ENCODE data around the gene TP73. TPM values are rescaled to one million over a fixed set of nuclear protein-coding genes. Genes with fewer than 3 reads are reported as not detected.

Gene TP73
- total and polyA plus RNA-seq, 2 donors (not counting 1 experiment from before 2014, with no cell fraction given): 1.2 to 2.4 TPM

- H3K4me3 ChIP-seq (ENCODE audit: control extremely low read depth in 1 of 5, extremely low read depth in 1 of 5, insufficient read depth in 1 of 5, low read depth in 2 of 5, low read length in 4 of 5): no peak overlapping the region
- no peak for TF ChIP-seq EZH2 (IDR thresholded peaks at IDR 0.05; ENCODE audit: borderline replicate concordance, insufficient read depth, low read depth, low read length, poor library complexity, severe bottlenecking)
- TF ChIP-seq CTCF (IDR thresholded peaks at IDR 0.05): no peak
- no peak overlapping the region for H3K4me2 ChIP-seq (replicated peaks; ENCODE audit: low read depth, low read length, poor library complexity, severe bottlenecking)
- H3K27me3 ChIP-seq (replicated peaks in 1 of 4; ENCODE audit: control extremely low read depth in 1 of 4, control insufficient read depth in 3 of 4, insufficient read depth in 4 of 4, low read length in 3 of 4): peaks cover 0 to 4% (median 0%) of the 10 kb centered on the region in 4 experiments
- Mint-ChIP-seq H3K4me3 (peak overlapping the region; percentile 59), H3K4me1 (peaks cover 55% of the 10 kb centered on the region), H3K9me3 (ENCODE audit: insufficient read depth) (no peaks in the 10 kb centered on the region), H3K27me3 (no peaks in the 10 kb centered on the region), H3K27ac (peak overlapping the region; percentile 61)
- peaks cover 41 to 59% of the 10 kb centered on the region in 2 donors for H3K4me1 ChIP-seq (ENCODE audit: control insufficient read depth in 2 of 2, insufficient read depth in 2 of 2, low read length in 2 of 2)
- H2AFZ ChIP-seq (ENCODE audit: insufficient read depth, low read depth, low read length, poor library complexity, severe bottlenecking): no peak overlapping the region
- CTCF ChIA-PET: interaction anchor here (1.4 to 2.5 kb wide), 3 partner anchors 17 to 51 kb away, joined by 3 to 9 read pairs (median 6); no protein-coding TSS in a partner anchor
- H3K27ac ChIP-seq (ENCODE audit: low read length in 2 of 2): no peak overlapping the region
- POLR2A ChIA-PET: no interaction called here
- no peak for ATAC-seq (ENCODE audit: low read depth)
- 82% methylated on average over 29 of the region's 29 CpGs for WGBS (ENCODE audit: insufficient coverage)
- H3K9me3 ChIP-seq (ENCODE audit: control extremely low read depth in 1 of 3, control insufficient read depth in 2 of 3, insufficient read depth in 1 of 3, low read length in 2 of 3): peaks cover 0 to 5% (median 0%) of the 10 kb centered on the region in 3 donors
- H3K9ac ChIP-seq (ENCODE audit: low read length): no peak overlapping the region
- H3K36me3 ChIP-seq (replicated peaks in 1 of 2; ENCODE audit: control extremely low read depth in 1 of 2, control insufficient read depth in 1 of 2, extremely low read depth in 1 of 2, insufficient read depth in 2 of 2, low read length in 1 of 2): no peaks in the 10 kb centered on the region
- intact Hi-C loops (cut with micrococcal nuclease): no loop called here
- H4K20me1 ChIP-seq (ENCODE audit: control insufficient read depth, insufficient read depth, low read length, poor library complexity, severe bottlenecking): no peaks in the 10 kb centered on the region
- no peak for DNase-seq
- no peaks in the 10 kb centered on the region for H3K79me2 ChIP-seq (ENCODE audit: control insufficient read depth, insufficient read depth, low read length)
Measured at GRCh38 chr1:3671371-3672180, 19.3 kb downstream of the TP73 start.

Measured in B cell (primary cell).